ENCODE data around the gene INPP5E.

The INPP5E gene

DNA sequence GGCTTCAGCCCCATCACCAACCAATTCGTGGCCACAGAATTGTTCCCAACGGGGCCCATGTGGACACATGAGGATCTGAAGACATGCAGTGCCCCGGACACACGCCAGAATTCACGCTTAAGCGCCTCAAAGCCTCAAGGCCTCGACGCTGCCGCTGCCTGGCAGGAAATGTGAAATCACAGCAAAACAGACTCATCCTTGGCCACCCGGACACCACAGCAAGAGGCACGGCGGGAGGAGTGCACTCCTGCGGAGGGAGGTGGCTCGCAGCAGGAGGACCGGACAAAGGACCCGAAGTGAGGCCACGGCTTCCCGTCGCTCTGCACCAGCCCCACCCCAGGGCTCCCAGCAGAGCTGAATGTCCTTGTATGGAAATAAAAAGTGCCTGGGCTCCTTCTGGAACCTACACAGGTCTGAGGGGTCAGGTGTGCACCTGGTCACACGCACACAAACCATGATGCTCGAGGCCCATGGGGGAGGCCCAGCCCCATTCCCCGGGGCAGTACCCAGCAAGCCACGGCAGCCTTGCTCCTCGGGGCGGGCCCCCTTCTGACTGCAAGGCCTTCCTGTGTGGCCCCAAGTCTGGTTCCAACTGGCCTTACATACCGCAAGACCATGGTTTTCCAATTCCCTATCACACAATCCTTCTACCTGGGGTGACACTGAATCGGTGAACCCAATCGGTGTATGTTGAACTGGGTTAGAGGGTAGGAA lies 33.2 kb upstream of the INPP5E start:
- no peak for DNase-seq (ENCODE audit: low read depth)

GRCh38 chr9:136471802-136472487 lies 32.3 kb upstream of the INPP5E start:
- no peak for DNase-seq (ENCODE audit: low read depth)

DNA sequence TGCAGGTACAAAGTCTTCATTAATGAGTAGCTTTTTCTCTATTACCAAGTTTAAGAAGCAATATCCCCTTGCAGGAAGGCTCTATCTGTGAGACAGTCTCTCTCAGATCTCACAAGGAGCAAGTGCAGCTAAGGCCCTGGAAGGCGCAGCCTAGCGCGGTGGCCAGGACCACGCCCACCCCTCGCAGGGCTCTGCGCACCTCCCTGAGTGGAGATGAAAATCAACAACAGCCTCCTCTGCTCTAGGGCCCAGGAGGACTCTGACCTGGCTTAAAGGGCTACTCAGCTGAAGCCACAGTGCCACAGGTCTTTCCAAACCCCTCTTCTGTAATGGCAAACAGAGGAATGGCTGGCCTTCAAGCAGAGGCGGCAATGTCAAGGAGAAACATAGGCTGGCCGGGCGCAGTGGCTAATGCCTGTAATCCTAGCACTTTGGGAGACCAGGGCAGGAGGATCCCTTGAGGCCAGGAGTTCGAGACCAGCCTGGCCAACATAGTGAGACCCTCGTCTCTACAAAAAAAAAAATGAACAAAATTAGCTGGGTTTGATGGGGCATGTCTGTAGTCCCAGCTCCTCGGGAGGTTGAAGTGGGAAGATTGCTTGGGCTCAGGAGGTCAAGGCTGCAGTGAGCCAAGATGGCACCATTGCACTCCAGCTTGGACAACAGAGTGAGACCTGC lies 31.3 kb upstream of the INPP5E start:
- DNase-seq (ENCODE audit: low read depth) = no peak

- no peak for DNase-seq (ENCODE audit: low read depth)
Measured at GRCh38 chr9:136470356-136470755, 30.7 kb upstream of the INPP5E start.

DNA sequence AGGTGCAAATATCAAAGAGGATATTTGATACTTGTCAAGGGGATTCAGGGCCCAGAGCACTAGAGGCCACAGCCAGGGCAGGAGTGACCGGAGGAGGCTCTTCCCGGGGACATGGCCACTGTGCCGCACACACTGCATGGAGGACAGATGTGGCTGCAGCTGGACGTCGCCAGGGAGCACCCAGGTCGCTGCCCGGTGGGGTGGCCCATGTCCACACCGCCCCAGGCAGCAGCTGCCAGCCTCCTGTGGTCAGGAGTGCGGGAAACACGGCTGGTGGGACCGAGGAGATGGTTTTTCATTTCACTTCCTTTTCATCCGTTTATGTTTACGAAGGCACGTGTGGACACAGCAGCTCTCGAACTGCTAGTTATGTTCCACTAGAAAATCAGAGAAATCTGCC lies 28.1 kb upstream of the INPP5E start:
- no peak for DNase-seq (ENCODE audit: low read depth)

- no peak for DNase-seq (ENCODE audit: low read depth)
Measured at GRCh38 chr9:136466155-136466541, 26.5 kb upstream of the INPP5E start.

GRCh38 chr9:136465500-136466154 lies 26.0 kb upstream of the INPP5E start:
- DNase-seq (ENCODE audit: low read depth) = no peak

DNA sequence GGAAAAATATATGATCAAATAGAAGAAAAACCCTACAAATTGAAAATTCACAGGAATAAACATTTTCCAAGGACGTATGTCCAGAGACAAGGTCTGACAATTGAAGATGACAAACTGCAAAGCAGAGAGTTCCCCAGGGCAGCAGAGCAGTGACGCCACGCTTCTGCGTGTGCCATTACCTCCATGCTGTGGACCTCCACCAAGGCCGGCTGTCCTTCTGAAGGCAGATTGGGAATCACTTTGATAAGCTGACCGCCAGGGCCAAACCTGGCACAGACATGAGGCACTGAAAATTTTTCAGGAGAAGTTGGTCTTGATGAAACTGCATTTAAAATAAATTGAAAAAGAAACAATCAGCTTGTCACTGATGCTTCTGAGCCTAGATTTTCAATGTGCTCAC lies 24.6 kb upstream of the INPP5E start:
- DNase-seq (ENCODE audit: low read depth) = no peak

DNA sequence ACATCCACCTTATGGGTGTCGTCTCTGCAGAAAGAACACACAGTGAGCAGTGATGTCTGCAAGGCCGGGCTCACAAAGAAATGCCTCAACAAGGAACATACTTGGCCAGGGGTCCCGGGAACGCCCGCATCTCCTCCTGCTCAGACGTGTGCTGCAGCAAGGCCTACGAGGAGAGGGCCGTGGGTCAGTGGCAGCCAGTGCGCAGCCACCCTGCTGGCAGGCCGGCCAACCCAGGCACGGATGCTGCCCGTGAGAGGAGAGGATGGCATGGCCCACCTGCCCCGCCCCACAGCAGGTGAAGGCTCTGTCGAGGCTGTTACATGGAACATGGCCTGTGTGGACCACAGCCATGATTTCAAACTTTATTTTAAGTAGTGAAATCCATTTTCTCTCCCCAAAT lies 23.9 kb upstream of the INPP5E start:
- no peak for DNase-seq (ENCODE audit: low read depth)

- no peak for DNase-seq (ENCODE audit: low read depth)
Measured at GRCh38 chr9:136462664-136463063, 23.0 kb upstream of the INPP5E start.

- DNase-seq (ENCODE audit: low read depth) = no peak
Measured at GRCh38 chr9:136460772-136461325, 21.2 kb upstream of the INPP5E start.

DNA sequence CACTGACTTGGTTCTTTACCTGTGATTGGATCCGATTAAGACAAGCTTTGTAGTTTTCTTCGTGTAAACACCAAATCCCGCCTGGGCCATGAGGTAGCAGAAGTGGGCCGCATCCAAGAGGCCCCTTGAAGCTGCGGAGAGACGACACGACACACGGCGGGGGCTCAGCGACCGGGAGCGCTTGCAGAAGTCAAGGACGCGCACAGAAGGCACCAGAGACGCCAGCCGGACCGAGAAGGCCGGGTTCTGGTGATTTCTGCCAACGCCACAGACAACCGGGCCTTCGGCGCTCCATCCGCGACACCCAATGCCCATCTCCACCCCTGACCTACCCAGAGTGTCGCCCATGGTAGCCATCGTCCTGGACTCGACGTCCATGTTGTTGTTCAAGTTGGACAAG lies 19.8 kb upstream of the INPP5E start:
- DNase-seq (ENCODE audit: low read depth) = no peak

DNA sequence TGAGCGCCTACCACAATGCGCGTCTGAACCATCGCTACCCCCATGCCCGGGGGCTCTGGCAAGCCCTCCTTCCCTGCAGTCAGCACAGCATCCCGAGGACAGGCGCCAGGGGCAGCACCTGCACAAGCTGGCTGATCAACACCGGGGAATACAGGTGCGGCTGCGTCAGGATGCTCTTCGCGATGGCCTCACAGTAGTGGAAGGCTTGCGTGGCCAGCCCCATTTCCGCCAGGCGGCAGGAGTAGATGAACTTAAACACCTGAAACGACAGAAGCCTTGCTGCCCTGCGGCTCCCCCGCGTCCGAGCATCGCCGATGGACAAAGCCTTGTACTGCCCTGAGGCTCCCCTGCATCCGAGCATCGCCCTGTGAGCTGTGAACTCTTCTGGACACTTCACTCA lies 17.7 kb upstream of the INPP5E start:
- DNase-seq (ENCODE audit: low read depth) = no peak

- DNase-seq (ENCODE audit: low read depth) = no peak
Measured at GRCh38 chr9:136456258-136456657, 16.6 kb upstream of the INPP5E start.

- DNase-seq (ENCODE audit: low read depth) = no peak
Measured at GRCh38 chr9:136455043-136456002, 15.7 kb upstream of the INPP5E start.

GRCh38 chr9:136454026-136454796 lies 14.6 kb upstream of the INPP5E start:
- no peak for DNase-seq (ENCODE audit: low read depth)

DNA sequence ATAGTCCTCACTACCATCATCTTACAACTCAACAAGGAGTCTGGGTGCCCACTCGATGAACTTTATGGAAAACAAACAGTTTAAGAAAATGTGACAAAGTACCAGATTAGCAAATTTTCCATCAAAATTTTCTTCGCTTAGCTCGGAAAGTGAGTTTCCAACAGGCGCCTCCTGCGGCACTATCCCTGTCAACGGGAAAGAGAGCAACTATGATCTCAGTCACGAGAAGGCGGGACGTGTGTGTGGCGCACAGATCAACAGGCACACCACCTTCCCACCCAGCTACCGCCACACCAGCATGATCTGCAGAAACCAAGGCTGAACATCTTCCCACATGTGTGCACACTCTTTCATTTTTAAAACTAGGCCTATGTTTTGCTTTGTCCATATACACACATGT lies 13.7 kb upstream of the INPP5E start:
- DNase-seq (ENCODE audit: low read depth) = no peak

GRCh38 chr9:136451221-136451877 lies 11.7 kb upstream of the INPP5E start:
- no peak for DNase-seq (ENCODE audit: low read depth)

GRCh38 chr9:136448655-136449054 lies 9.0 kb upstream of the INPP5E start:
- no peak for DNase-seq (ENCODE audit: low read depth)

- no peak for DNase-seq (ENCODE audit: low read depth)
Measured at GRCh38 chr9:136447173-136447778, 7.6 kb upstream of the INPP5E start.
